Loucy (cell line): ENCODE data around the gene PAM.

Experiments
- H2AFZ ChIP-seq: fragments of 200-600 bp; sonication (generic); 2 replicates; pipeline ENCODE4 v1.6.0; 2016; ENCODE audit warnings: antibody characterized with exemption, mild to moderate bottlenecking, low read length, moderate library complexity
- H3F3A ChIP-seq: fragments of 200-600 bp; 2 replicates; pipeline ENCODE4 v1.6.0; 2016; ENCODE audit warnings: antibody characterized with exemption, low read depth, mild to moderate bottlenecking
- H3K27me3 ChIP-seq: fragments of 200-600 bp; sonication (generic); 2 replicates; pipeline ENCODE4 v1.6.1; 2014; ENCODE audit warnings: low read length, mild to moderate bottlenecking; ENCODE audit not compliant: insufficient read depth, poor library complexity, severe bottlenecking
- H3K36me3 ChIP-seq: fragments of 200-600 bp; sonication (generic); 2 replicates; pipeline ENCODE4 v1.6.1; 2016; ENCODE audit warnings: low read length; ENCODE audit not compliant: insufficient read depth
- H3K4me1 ChIP-seq: fragments of 200-600 bp; sonication (generic); 2 replicates; pipeline ENCODE4 v1.5.1; 2014; ENCODE audit warnings: low read length, mild to moderate bottlenecking; ENCODE audit not compliant: insufficient read depth, poor library complexity, severe bottlenecking
- H3K4me2 ChIP-seq: fragments of 200-600 bp; sonication (generic); 2 replicates; pipeline ENCODE4 v1.6.0; 2014; ENCODE audit warnings: antibody characterized with exemption, low read length, low read depth, mild to moderate bottlenecking; ENCODE audit not compliant: poor library complexity, severe bottlenecking
- H3K4me3 ChIP-seq: fragments of 200-600 bp; sonication (generic); 2 replicates; pipeline ENCODE4 v1.5.1; 2014; ENCODE audit warnings: low read length, mild to moderate bottlenecking, mixed read lengths; ENCODE audit not compliant: poor library complexity, severe bottlenecking
- H3K79me2 ChIP-seq: fragments of 200-600 bp; sonication (generic); 2 replicates; pipeline ENCODE4 v1.6.1; 2014; ENCODE audit warnings: low read length; ENCODE audit not compliant: insufficient read depth
- H3K9ac ChIP-seq: fragments of 200-600 bp; sonication (generic); 2 replicates; pipeline ENCODE4 v1.6.0; 2014; ENCODE audit warnings: mild to moderate bottlenecking, low read depth, low read length, moderate library complexity; ENCODE audit not compliant: poor library complexity, severe bottlenecking
- H3K9me2 ChIP-seq: fragments of 200-600 bp; sonication (generic); replicated peaks from 2 replicates; pipeline ENCODE4 v1.6.1; 2016; ENCODE audit warnings: low read depth, low read length, mixed read lengths
- H3K9me3 ChIP-seq: fragments of 200-600 bp; sonication (generic); 2 replicates; pipeline ENCODE4 v1.6.1; 2014; ENCODE audit warnings: mild to moderate bottlenecking, antibody characterized with exemption, low read length, low read depth; ENCODE audit not compliant: insufficient read depth
- H4K20me1 ChIP-seq: fragments of 200-600 bp; sonication (generic); 2 replicates; pipeline ENCODE4 v1.6.0; 2014; ENCODE audit warnings: antibody characterized with exemption, low read length, mild to moderate bottlenecking; ENCODE audit not compliant: insufficient read depth, poor library complexity, severe bottlenecking
- CTCF ChIP-seq: fragments of 200-600 bp; sonication (generic); conservative IDR thresholded peaks from 2 replicates; pipeline ENCODE4 v1.5.1; 2014; ENCODE audit warnings: mild to moderate bottlenecking, antibody characterized with exemption, low read length
- EZH2phosphoT487 ChIP-seq: fragments of 200-600 bp; IDR thresholded peaks from 2 replicates; pipeline ENCODE4 v1.6.1; 2018; ENCODE audit warnings: antibody characterized with exemption, mild to moderate bottlenecking, moderate library complexity, borderline replicate concordance

Gene PAM

GRCh38 chr5:102778478-102778877 is 23.4 kb downstream of the PAM start:
- TF ChIP-seq EZH2phosphoT487: no peak
- no peak for TF ChIP-seq CTCF
- H3K4me1 ChIP-seq: no peaks in the 10 kb centered on the region
- H3K9ac ChIP-seq: no peak overlapping the region
- no peak overlapping the region for H3K4me2 ChIP-seq
- H3K9me2 ChIP-seq: no peaks in the 10 kb centered on the region
- no peaks in the 10 kb centered on the region for H3K9me3 ChIP-seq
- H3K27me3 ChIP-seq: no peaks in the 10 kb centered on the region
- no peaks in the 10 kb centered on the region; the same call in 1 of the 2 replicates for H3K36me3 ChIP-seq
- H2AFZ ChIP-seq: no peak overlapping the region
- peaks cover 10% of the 10 kb centered on the region for H3K79me2 ChIP-seq
- H3F3A ChIP-seq: no peaks in the 10 kb centered on the region
- no peaks in the 10 kb centered on the region for H4K20me1 ChIP-seq
- no peak overlapping the region for H3K4me3 ChIP-seq

- H3K4me1 ChIP-seq: no peaks in the 10 kb centered on the region
- H4K20me1 ChIP-seq: no peaks in the 10 kb centered on the region
- H3K79me2 ChIP-seq: peaks cover 7% of the 10 kb centered on the region
- TF ChIP-seq EZH2phosphoT487: no peak
- H2AFZ ChIP-seq: no peak overlapping the region
- H3K36me3 ChIP-seq: no peaks in the 10 kb centered on the region; the same call in 1 of the 2 replicates
- no peak overlapping the region for H3K4me2 ChIP-seq
- H3K27me3 ChIP-seq: no peaks in the 10 kb centered on the region
- no peaks in the 10 kb centered on the region for H3K9me2 ChIP-seq
- H3K9ac ChIP-seq: no peak overlapping the region
- H3K9me3 ChIP-seq: no peaks in the 10 kb centered on the region
- no peak overlapping the region for H3K4me3 ChIP-seq
- no peaks in the 10 kb centered on the region for H3F3A ChIP-seq
Measured at GRCh38 chr5:102781359-102781758, 26.3 kb downstream of the PAM start.

GRCh38 chr5:102781786-102782185 is 26.7 kb downstream of the PAM start:
- TF ChIP-seq EZH2phosphoT487 (no peak), CTCF (no peak)
- H2AFZ ChIP-seq: no peak overlapping the region

GRCh38 chr5:102782217-102782872 is 27.2 kb downstream of the PAM start:
- no peak overlapping the region for H2AFZ ChIP-seq
- no peaks in the 10 kb centered on the region for H3F3A ChIP-seq
- TF ChIP-seq CTCF (no peak), EZH2phosphoT487 (no peak)
- H3K9me2 ChIP-seq: no peaks in the 10 kb centered on the region
- H3K4me3 ChIP-seq: no peak overlapping the region
- no peak overlapping the region for H3K4me2 ChIP-seq
- no peaks in the 10 kb centered on the region for H3K36me3 ChIP-seq
- no peaks in the 10 kb centered on the region for H3K27me3 ChIP-seq
- peaks cover 4% of the 10 kb centered on the region for H3K79me2 ChIP-seq
- no peaks in the 10 kb centered on the region for H3K9me3 ChIP-seq
- no peak overlapping the region for H3K9ac ChIP-seq
- H3K4me1 ChIP-seq: peaks cover 2% of the 10 kb centered on the region
- H4K20me1 ChIP-seq: no peaks in the 10 kb centered on the region

More at GRCh38 chr5:102781786-102782185, 26.7 kb downstream of the PAM start:
- Histone ChIP-seq H3K36me3 (no peaks in the 10 kb centered on the region; the same call in 1 of the 2 replicates), H3K9ac (no peak overlapping the region), H3K4me2 (no peak overlapping the region), H3K79me2 (peaks cover 4% of the 10 kb centered on the region), H3K27me3 (no peaks in the 10 kb centered on the region), H3K4me3 (no peak overlapping the region), H3K4me1 (no peaks in the 10 kb centered on the region), H3K9me3 (no peaks in the 10 kb centered on the region), H3K9me2 (no peaks in the 10 kb centered on the region), H4K20me1 (no peaks in the 10 kb centered on the region), H3F3A (no peaks in the 10 kb centered on the region)
